GM23248 (cell line): ENCODE measurements around the gene DTX1. TPM values are rescaled to one million over a fixed set of nuclear protein-coding genes. Genes with fewer than 3 reads are reported as not detected.

ENCODE experiments used
- DNase-seq: peaks from one replicate; pipeline ENCODE4 v3.0.0-alpha.2; 2015
- H2AFZ ChIP-seq: fragments of 200-600 bp; sonication (generic); 2 replicates; pipeline ENCODE4 v1.6.1; 2016; ENCODE audit warnings: antibody characterized with exemption
- H3F3A ChIP-seq: fragments of 200-600 bp; sonication (generic); 2 replicates; pipeline ENCODE4 v1.6.1; 2016; ENCODE audit warnings: mild to moderate bottlenecking, antibody characterized with exemption, mixed run types; ENCODE audit not compliant: insufficient read depth
- H3K27ac ChIP-seq: fragments of 200-600 bp; sonication (generic); 2 replicates; pipeline ENCODE4 v1.5.1; 2016; ENCODE audit warnings: mild to moderate bottlenecking
- H3K27me3 ChIP-seq: fragments of 200-600 bp; sonication (generic); replicated peaks from 2 replicates; pipeline ENCODE4 v1.6.1; 2016; ENCODE audit warnings: mild to moderate bottlenecking; ENCODE audit not compliant: insufficient read depth
- H3K36me3 ChIP-seq: fragments of 200-600 bp; sonication (generic); 2 replicates; pipeline ENCODE4 v1.6.1; 2016; ENCODE audit warnings: low read depth, mild to moderate bottlenecking
- H3K4me1 ChIP-seq: fragments of 200-600 bp; sonication (generic); 2 replicates; pipeline ENCODE4 v1.6.1; 2016; ENCODE audit warnings: mild to moderate bottlenecking; ENCODE audit not compliant: insufficient read depth
- H3K4me2 ChIP-seq: fragments of 200-600 bp; sonication (generic); one replicate; pipeline ENCODE4 v1.6.1; 2016; ENCODE audit warnings: mild to moderate bottlenecking; ENCODE audit not compliant: unreplicated experiment
- H3K4me3 ChIP-seq: fragments of 200-600 bp; sonication (generic); 2 replicates; pipeline ENCODE4 v1.5.1; 2016; ENCODE audit warnings: mild to moderate bottlenecking
- H3K79me2 ChIP-seq: fragments of 200-600 bp; sonication (generic); 2 replicates; pipeline ENCODE4 v1.6.1; 2016; ENCODE audit warnings: mild to moderate bottlenecking; ENCODE audit not compliant: insufficient read depth
- H3K9ac ChIP-seq: fragments of 200-600 bp; sonication (generic); 2 replicates; pipeline ENCODE4 v1.6.1; 2016; ENCODE audit warnings: mild to moderate bottlenecking
- H3K9me2 ChIP-seq: fragments of 200-600 bp; sonication (generic); 2 replicates; pipeline ENCODE4 v1.6.1; 2016; ENCODE audit warnings: mixed run types, mild to moderate bottlenecking, moderate library complexity; ENCODE audit not compliant: insufficient read depth
- H3K9me3 ChIP-seq: fragments of 200-600 bp; sonication (generic); one replicate; pipeline ENCODE4 v1.6.1; 2017; ENCODE audit warnings: low read depth
- H4K20me1 ChIP-seq: fragments of 200-600 bp; sonication (generic); 2 replicates; pipeline ENCODE4 v1.6.0; 2016; ENCODE audit not compliant: insufficient read depth
- EZH2 ChIP-seq: fragments of 200-600 bp; sonication (generic); IDR thresholded peaks from 2 replicates; pipeline ENCODE4 v1.6.1; 2018; ENCODE audit warnings: antibody characterized with exemption, mild to moderate bottlenecking; ENCODE audit not compliant: insufficient read depth, poor library complexity, severe bottlenecking
- EZH2phosphoT487 ChIP-seq: fragments of 200-600 bp; sonication (generic); IDR thresholded peaks from 2 replicates; pipeline ENCODE4 v1.6.1; 2018; ENCODE audit warnings: antibody characterized with exemption, moderate library complexity, mild to moderate bottlenecking, low read depth; ENCODE audit not compliant: insufficient read depth
- WGBS, 2 experiments: methylation state at CpG; one replicate each; pipeline ENCODE4 v1.1.6; 2015 to 2017; ENCODE audit warnings: low lambda C conversion rate in 2 of 2, low coverage in 1 of 2; ENCODE audit errors: missing lambda C conversion rate in 2 of 2; 5-methylcytosine and 5-hydroxymethylcytosine counted together
- in situ Hi-C: fragments of 300-500 bp; cut with MboI; formaldehyde crosslinking; loops from 2 replicates; pipeline ENCODE4 v1.15.0; 2020
- polyA plus RNA-seq: library from polyadenylated mRNA; unstranded; fragments of >200 nt; fragmentation: Nextera tagmentation; extraction: Ambion mirVana; gene quantifications from 2 replicates; pipeline ENCODE4 v1.2.1, GENCODE V29; 2016
- total RNA-seq: library from RNA; depleted of rRNA; stranded (reverse); fragments of >200 nt; shearing (Covaris generic); gene quantifications from 2 replicates; pipeline ENCODE4 v1.2.3, GENCODE V29; 2014; rRNA removed

Gene DTX1
- total and polyA plus RNA-seq, 2 experiments from 2014 or later: not detected

DNA sequence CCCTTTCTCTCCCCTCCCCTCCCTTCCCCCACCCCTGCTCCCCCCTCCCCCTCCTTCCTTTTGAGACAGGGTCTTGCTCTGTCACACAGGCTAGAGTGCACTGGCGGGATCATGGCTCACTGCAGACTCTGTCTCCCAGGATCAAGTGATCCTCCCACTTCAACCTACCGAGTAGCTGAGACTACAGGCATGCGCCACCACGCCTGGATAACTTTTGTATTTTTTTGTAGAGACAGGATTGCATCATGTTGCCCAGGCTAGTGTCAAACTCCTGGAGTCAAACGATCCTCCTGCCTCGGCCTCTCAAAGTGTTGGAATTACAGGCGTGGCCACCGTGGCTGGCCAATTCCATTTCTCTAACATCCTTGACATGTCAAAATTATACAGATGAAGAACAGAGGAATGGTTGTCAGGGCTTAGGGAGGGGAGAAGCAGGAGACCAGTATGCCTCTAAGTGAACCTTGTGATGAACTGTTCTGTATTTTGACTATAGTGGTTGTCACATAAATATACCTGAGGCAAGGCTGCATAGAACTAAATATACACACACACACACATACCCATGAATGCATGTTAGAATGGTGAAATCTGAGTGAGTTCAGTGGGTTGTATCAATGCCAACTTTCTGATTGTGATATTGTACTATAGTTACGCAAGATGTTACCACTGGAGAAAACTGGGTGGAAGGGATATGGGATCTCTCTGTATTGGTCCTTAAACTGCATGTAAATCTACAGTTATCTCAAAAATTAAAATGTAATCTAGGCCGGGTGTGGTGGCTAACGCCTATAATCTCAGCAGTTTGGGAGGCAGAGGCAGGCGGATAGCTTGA is 89.4 kb downstream of the DTX1 start:
- Histone ChIP-seq H4K20me1 (no peaks in the 10 kb centered on the region), H3K27me3 (peaks cover 9% of the 10 kb centered on the region), H3F3A (no peaks in the 10 kb centered on the region), H3K9me2 (no peaks in the 10 kb centered on the region), H2AFZ (no peak overlapping the region), H3K79me2 (no peaks in the 10 kb centered on the region), H3K9me3 (no peaks in the 10 kb centered on the region), H3K9ac (no peak overlapping the region), H3K4me1 (no peaks in the 10 kb centered on the region), H3K36me3 (no peaks in the 10 kb centered on the region), H3K27ac (no peak overlapping the region), H3K4me2 (no peak overlapping the region), H3K4me3 (no peak overlapping the region)
- no peak for TF ChIP-seq EZH2phosphoT487
- TF ChIP-seq EZH2: no peak
- DNase-seq: no peak
- WGBS, 2 experiments: 52 to 54% methylated on average over 12 of the region's 12 CpGs
- in situ Hi-C loops: loop anchor here (10.0 kb wide), 1 partner anchor 101 kb away; no protein-coding TSS in a partner anchor

- TF ChIP-seq EZH2 (no peak), EZH2phosphoT487 (no peak)
Observed at GRCh38 chr12:113146999-113147398, 90.5 kb downstream of the DTX1 start.

More at GRCh38 chr12:113146999-113147398, 90.5 kb downstream of the DTX1 start:
- Histone ChIP-seq H4K20me1 (no peaks in the 10 kb centered on the region), H3K9me2 (no peaks in the 10 kb centered on the region), H3K4me2 (no peak overlapping the region), H3K27ac (no peak overlapping the region), H3K79me2 (no peaks in the 10 kb centered on the region), H3K4me3 (no peak overlapping the region), H3K36me3 (no peaks in the 10 kb centered on the region), H3K4me1 (no peaks in the 10 kb centered on the region), H2AFZ (no peak overlapping the region), H3F3A (no peaks in the 10 kb centered on the region), H3K9me3 (no peaks in the 10 kb centered on the region), H3K9ac (no peak overlapping the region), H3K27me3 (peaks cover 16% of the 10 kb centered on the region)
- in situ Hi-C loops: loop anchor here (10.0 kb wide), 1 partner anchor 102 kb away; no protein-coding TSS in a partner anchor
- 50 to 57% methylated on average over 2 of the region's 2 CpGs for WGBS, 2 experiments
- no peak for DNase-seq

Other genes starting within 250 kb of the DTX1 start
- not detected in 2 replicates for gene OAS1, start 149.8 kb upstream of the DTX1 start, total RNA-seq
- gene OAS1, start 149.8 kb upstream of the DTX1 start, polyA plus RNA-seq: 0.10 TPM in 1 of 2 replicates, not detected in the other
- gene OAS3, start 118.3 kb upstream of the DTX1 start, total RNA-seq: 0.22 and 0.38 TPM in 2 replicates
- gene OAS3, start 118.3 kb upstream of the DTX1 start, polyA plus RNA-seq: 0.35 and 0.63 TPM in 2 replicates
- 0.54 and 1.0 TPM in 2 replicates for gene OAS2, start 78.2 kb upstream of the DTX1 start, total RNA-seq
- gene OAS2, start 78.2 kb upstream of the DTX1 start, polyA plus RNA-seq: 0.56 and 1.4 TPM in 2 replicates
- gene RASAL1, start 79.0 kb downstream of the DTX1 start, total RNA-seq: not detected in 2 replicates
- gene RASAL1, start 79.0 kb downstream of the DTX1 start, polyA plus RNA-seq: not detected in 2 replicates
- not detected in 2 replicates for gene CFAP73, start 93.0 kb downstream of the DTX1 start, total RNA-seq
- gene CFAP73, start 93.0 kb downstream of the DTX1 start, polyA plus RNA-seq: not detected in 2 replicates
- gene DDX54, start 128.7 kb downstream of the DTX1 start, total RNA-seq: 34.9 and 44.5 TPM in 2 replicates
- 27.7 and 28.1 TPM in 2 replicates for gene DDX54, start 128.7 kb downstream of the DTX1 start, polyA plus RNA-seq
- 16.2 and 19.2 TPM in 2 replicates for gene RITA1, start 129.0 kb downstream of the DTX1 start, total RNA-seq
- 12.5 and 15.6 TPM in 2 replicates for gene RITA1, start 129.0 kb downstream of the DTX1 start, polyA plus RNA-seq
- 9.0 and 11.6 TPM in 2 replicates for gene TPCN1, start 164.7 kb downstream of the DTX1 start, total RNA-seq
- gene TPCN1, start 164.7 kb downstream of the DTX1 start, polyA plus RNA-seq: 15.9 and 17.6 TPM in 2 replicates